ENCODE data around the gene AP5Z1. TPM values are rescaled to one million over a fixed set of nuclear protein-coding genes. Genes with fewer than 3 reads are reported as not detected.

The AP5Z1 gene
- total RNA-seq, 1 donor from 2014 or later = 41.5 TPM

DNA sequence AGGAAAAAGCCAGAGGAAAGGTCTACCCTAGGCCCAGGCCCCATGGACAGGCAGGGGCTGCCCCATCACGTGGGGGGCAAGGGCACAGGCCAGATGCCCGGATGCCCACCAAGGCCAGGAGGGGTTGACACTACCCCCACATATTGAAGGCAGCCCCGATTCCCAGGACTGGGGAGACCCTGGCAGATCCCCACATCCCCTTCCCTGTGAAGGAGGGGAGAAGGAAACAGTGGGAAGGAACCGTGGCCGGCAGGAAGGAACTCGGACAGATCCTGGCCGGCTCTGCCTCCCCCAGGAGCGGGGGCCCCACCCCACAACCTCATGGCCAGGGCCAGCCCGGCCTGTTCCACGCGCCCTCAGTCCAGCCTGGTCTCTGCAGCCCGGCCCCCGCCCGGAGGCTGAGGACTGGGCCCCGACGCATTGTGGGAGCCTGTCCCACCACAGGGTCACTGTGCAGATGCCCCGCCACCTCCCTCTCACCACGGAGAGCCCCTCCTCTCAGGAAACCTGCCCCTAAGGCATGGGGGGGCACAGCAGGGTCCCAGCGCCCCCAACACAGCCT is 45.1 kb downstream of the AP5Z1 start:
- Mint-ChIP-seq H3K27ac (no peak overlapping the region), H3K4me1 (ENCODE audit: low read depth) (no peaks in the 10 kb centered on the region), H3K36me3 (ENCODE audit: low read depth) (no peaks in the 10 kb centered on the region), H3K4me3 (ENCODE audit: low read depth) (no peak overlapping the region), H3K9me3 (no peaks in the 10 kb centered on the region), H3K27me3 (ENCODE audit: low read depth) (no peaks in the 10 kb centered on the region)
- DNase-seq (ENCODE audit: low spot score) = no peak
- intact Hi-C loops (cut with micrococcal nuclease) = no loop called here

DNA sequence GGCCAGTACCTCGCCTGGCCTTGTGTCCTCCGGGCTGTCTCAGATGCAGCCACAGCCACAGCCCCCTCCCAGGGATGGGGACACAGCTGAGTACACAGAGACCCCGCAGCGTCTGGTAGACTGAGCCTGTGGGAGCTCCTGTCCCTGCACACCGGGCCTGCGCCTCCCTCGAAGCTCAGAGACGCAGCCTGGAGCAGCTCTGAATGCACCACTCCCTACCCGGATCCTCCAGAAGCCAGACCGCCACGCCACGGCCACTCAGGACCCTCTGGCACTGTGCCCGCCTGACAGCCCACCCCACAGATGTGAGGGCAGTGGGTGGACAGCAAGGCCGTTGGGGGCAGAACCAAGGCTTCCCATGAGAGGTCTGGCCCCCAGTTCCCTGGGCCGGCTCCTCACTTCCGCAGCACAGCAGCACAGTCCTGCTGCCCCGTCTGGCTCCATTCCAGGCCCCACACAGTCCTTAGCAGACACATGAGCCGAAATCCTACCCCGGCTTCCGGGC is 45.6 kb downstream of the AP5Z1 start:
- DNase-seq (ENCODE audit: low spot score) = no peak
- Mint-ChIP-seq H3K9me3 (no peaks in the 10 kb centered on the region), H3K27me3 (ENCODE audit: low read depth) (no peaks in the 10 kb centered on the region), H3K36me3 (ENCODE audit: low read depth) (no peaks in the 10 kb centered on the region), H3K27ac (no peak overlapping the region), H3K4me3 (ENCODE audit: low read depth) (no peak overlapping the region), H3K4me1 (ENCODE audit: low read depth) (no peaks in the 10 kb centered on the region)
- intact Hi-C loops (cut with micrococcal nuclease) = no loop called here

DNA sequence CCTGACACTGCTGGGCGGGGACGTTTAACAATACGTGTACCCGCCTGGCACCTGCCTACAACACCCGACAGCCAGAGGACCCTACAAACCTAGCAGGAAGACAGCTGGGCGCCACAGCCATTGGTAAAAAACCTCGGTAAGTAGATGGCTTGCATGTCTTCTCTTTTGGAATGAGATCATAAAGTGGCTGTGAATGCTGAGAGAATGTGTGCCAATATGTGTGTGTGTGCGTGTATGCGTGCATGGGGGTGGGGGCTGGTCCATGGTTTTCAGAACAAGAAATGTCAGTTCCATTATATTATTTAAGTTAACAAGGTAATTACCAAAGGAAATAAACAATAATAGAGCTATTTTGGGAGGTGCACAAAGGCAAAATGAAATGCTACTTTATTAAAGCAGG is 47.3 kb downstream of the AP5Z1 start:
- no peaks in the 10 kb centered on the region for H3K4me1 Mint-ChIP-seq (ENCODE audit: low read depth)
- no peaks in the 10 kb centered on the region for H3K9me3 Mint-ChIP-seq
- intact Hi-C loops (cut with micrococcal nuclease) = no loop called here
- H3K27ac Mint-ChIP-seq = no peak overlapping the region
- H3K4me3 Mint-ChIP-seq (ENCODE audit: low read depth) = no peak overlapping the region
- no peaks in the 10 kb centered on the region for H3K36me3 Mint-ChIP-seq (ENCODE audit: low read depth)
- H3K27me3 Mint-ChIP-seq (ENCODE audit: low read depth) = no peaks in the 10 kb centered on the region
- DNase-seq (ENCODE audit: low spot score) = no peak

- Mint-ChIP-seq H3K27ac (no peak overlapping the region), H3K36me3 (ENCODE audit: low read depth) (no peaks in the 10 kb centered on the region), H3K4me1 (ENCODE audit: low read depth) (no peaks in the 10 kb centered on the region), H3K27me3 (ENCODE audit: low read depth) (no peaks in the 10 kb centered on the region), H3K9me3 (no peaks in the 10 kb centered on the region), H3K4me3 (ENCODE audit: low read depth) (no peak overlapping the region)
- DNase-seq (ENCODE audit: low spot score) = no peak
- intact Hi-C loops (cut with micrococcal nuclease) = no loop called here
These were observed 48.2 kb downstream of the AP5Z1 start for GRCh38 chr7:4823441-4824119.

- no peaks in the 10 kb centered on the region for H3K27me3 Mint-ChIP-seq (ENCODE audit: low read depth)
- intact Hi-C loops (cut with micrococcal nuclease) = no loop called here
- no peak for DNase-seq (ENCODE audit: low spot score)
- no peak overlapping the region for H3K4me3 Mint-ChIP-seq (ENCODE audit: low read depth)
- no peaks in the 10 kb centered on the region for H3K4me1 Mint-ChIP-seq (ENCODE audit: low read depth)
- no peaks in the 10 kb centered on the region for H3K36me3 Mint-ChIP-seq (ENCODE audit: low read depth)
- no peak overlapping the region for H3K27ac Mint-ChIP-seq
- H3K9me3 Mint-ChIP-seq = no peaks in the 10 kb centered on the region
These were observed 48.8 kb downstream of the AP5Z1 start for GRCh38 chr7:4824120-4824775.

GRCh38 chr7:4825081-4825480 is 49.7 kb downstream of the AP5Z1 start:
- no peak for DNase-seq (ENCODE audit: low spot score)
- Mint-ChIP-seq H3K36me3 (ENCODE audit: low read depth) (no peaks in the 10 kb centered on the region), H3K9me3 (no peaks in the 10 kb centered on the region), H3K4me1 (ENCODE audit: low read depth) (no peaks in the 10 kb centered on the region), H3K27me3 (ENCODE audit: low read depth) (no peaks in the 10 kb centered on the region), H3K4me3 (ENCODE audit: low read depth) (no peak overlapping the region), H3K27ac (no peak overlapping the region)
- intact Hi-C loops (cut with micrococcal nuclease) = no loop called here

GRCh38 chr7:4828720-4829383 is 53.4 kb downstream of the AP5Z1 start:
- DNase-seq (ENCODE audit: low spot score) = no peak
- Mint-ChIP-seq H3K9me3 (no peaks in the 10 kb centered on the region), H3K36me3 (ENCODE audit: low read depth) (no peaks in the 10 kb centered on the region), H3K27ac (no peak overlapping the region), H3K4me1 (ENCODE audit: low read depth) (peaks cover 2% of the 10 kb centered on the region), H3K4me3 (ENCODE audit: low read depth) (no peak overlapping the region), H3K27me3 (ENCODE audit: low read depth) (no peaks in the 10 kb centered on the region)
- intact Hi-C loops (cut with micrococcal nuclease) = no loop called here

DNA sequence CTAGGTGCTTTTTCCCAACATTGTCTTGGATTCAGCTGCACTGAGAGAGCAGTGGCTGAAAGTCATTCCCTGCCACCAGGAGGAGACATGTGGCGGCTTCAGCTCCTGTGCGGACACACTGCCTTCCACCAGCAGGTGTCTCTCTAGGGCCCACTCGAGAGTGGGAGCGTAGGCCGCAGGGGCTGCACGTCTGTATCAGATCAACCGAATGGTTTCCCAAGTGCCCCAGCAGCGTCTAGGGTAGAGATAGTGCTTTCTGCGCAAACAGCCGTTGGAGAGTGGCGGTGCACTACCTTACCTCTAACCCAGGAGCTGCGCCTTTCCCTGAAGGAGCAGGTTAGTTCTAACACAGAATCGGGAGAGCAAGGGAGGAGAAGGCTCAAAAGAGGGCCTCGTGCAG is 54.8 kb downstream of the AP5Z1 start:
- H3K4me3 Mint-ChIP-seq (ENCODE audit: low read depth) = no peak overlapping the region
- no peaks in the 10 kb centered on the region for H3K27me3 Mint-ChIP-seq (ENCODE audit: low read depth)
- intact Hi-C loops (cut with micrococcal nuclease) = loop anchor here (2.0 kb wide), 1 partner anchor 53 kb away; the partner anchor contains the start of gene RADIL
- peaks cover 2% of the 10 kb centered on the region for H3K4me1 Mint-ChIP-seq (ENCODE audit: low read depth)
- no peak overlapping the region for H3K27ac Mint-ChIP-seq
- no peaks in the 10 kb centered on the region for H3K36me3 Mint-ChIP-seq (ENCODE audit: low read depth)
- DNase-seq (ENCODE audit: low spot score) = peak; percentile 31
- H3K9me3 Mint-ChIP-seq = no peaks in the 10 kb centered on the region

GRCh38 chr7:4831723-4832495 is 56.5 kb downstream of the AP5Z1 start:
- Mint-ChIP-seq H3K27me3 (ENCODE audit: low read depth) (no peaks in the 10 kb centered on the region), H3K36me3 (ENCODE audit: low read depth) (no peaks in the 10 kb centered on the region), H3K4me1 (ENCODE audit: low read depth) (peaks cover 2% of the 10 kb centered on the region), H3K9me3 (no peaks in the 10 kb centered on the region), H3K4me3 (ENCODE audit: low read depth) (no peak overlapping the region), H3K27ac (no peak overlapping the region)
- DNase-seq (ENCODE audit: low spot score) = no peak
- intact Hi-C loops (cut with micrococcal nuclease) = loop anchor here (2.0 kb wide), 1 partner anchor 51 kb away; the partner anchor contains the start of gene RADIL

- Mint-ChIP-seq H3K4me1 (ENCODE audit: low read depth) (peaks cover 2% of the 10 kb centered on the region), H3K27me3 (ENCODE audit: low read depth) (no peaks in the 10 kb centered on the region), H3K36me3 (ENCODE audit: low read depth) (no peaks in the 10 kb centered on the region), H3K9me3 (no peaks in the 10 kb centered on the region), H3K4me3 (ENCODE audit: low read depth) (no peak overlapping the region), H3K27ac (no peak overlapping the region)
- no peak for DNase-seq (ENCODE audit: low spot score)
- intact Hi-C loops (cut with micrococcal nuclease) = no loop called here
These were observed 57.3 kb downstream of the AP5Z1 start for GRCh38 chr7:4832711-4833110.

DNA sequence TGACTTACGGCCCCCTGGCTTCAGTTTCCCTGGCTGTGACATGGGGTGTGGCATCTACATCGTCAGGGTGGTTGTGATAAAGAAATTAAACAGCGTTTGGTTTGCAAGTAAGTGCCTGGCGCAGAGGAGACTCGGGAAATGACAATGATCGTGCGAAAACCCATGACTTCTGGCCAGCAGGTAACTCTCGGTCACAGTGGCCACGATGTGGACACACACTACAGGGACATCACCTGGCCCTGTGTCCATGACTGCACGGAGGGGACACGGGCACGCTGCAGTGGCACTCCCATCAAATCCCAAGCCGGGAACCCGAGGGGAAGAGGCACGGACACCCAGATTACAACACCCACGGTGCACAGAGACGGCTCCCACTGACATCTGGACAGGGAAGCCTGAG is 57.8 kb downstream of the AP5Z1 start:
- H3K27me3 Mint-ChIP-seq (ENCODE audit: low read depth) = no peaks in the 10 kb centered on the region
- no peaks in the 10 kb centered on the region for H3K9me3 Mint-ChIP-seq
- H3K27ac Mint-ChIP-seq = no peak overlapping the region
- H3K4me1 Mint-ChIP-seq (ENCODE audit: low read depth) = peaks cover 2% of the 10 kb centered on the region
- no peak overlapping the region for H3K4me3 Mint-ChIP-seq (ENCODE audit: low read depth)
- no peaks in the 10 kb centered on the region for H3K36me3 Mint-ChIP-seq (ENCODE audit: low read depth)
- no peak for DNase-seq (ENCODE audit: low spot score)
- intact Hi-C loops (cut with micrococcal nuclease) = no loop called here

Data from activated T-helper 2 cell treated with anti-CD3 and anti-CD28 coated beads, Interferon-gamma antibody, Interleukin-2, Interleukin-4, amounts not matched to agents 10 μg/mL and 5 μg/mL and 100 μg/mL, durations not matched to agents 14 hours and 24 hours and 36 hours (primary cell).